ENCODE results near the gene IL32.
A peak's percentile ranks its signal among the peaks of the same experiment; 100 is the strongest.
"Not testable (repeated sequence)": the region's sequence is repeated elsewhere in the genome, so short reads cannot be mapped to it uniquely, and the experiment has no call there.

Gene IL32

DNA sequence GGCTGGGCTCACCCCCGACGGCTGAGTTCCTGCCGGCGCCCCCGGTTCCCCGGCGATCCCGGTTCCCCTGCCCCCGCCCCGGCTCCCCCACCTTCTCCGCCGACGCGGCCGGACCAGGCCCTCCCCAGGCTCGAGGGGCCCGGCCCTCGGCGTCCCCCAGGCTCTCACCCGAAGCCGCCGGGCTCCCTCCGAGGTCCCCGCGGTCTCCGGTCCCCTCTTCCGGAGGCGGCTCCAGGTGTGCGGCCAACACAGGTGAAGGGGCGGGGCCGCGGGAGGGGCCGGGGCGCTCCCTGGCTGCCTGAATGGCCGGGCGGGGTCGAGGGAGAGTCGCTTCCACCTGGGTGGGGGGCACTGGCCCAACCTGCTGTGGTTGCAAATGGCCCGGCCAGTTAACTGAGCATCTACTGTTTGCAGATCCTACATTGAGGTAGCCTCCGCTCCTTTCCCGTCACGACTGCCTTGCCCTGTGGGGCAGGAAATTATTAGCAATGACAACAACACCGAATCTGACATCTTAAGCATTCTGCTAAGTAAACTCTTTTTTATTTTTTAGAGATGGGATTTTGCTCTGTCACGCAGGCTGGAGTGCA is 28.6 kb upstream of the IL32 start, which contains the start of gene BICDL2:
BICDL2 (minus strand) TSS at position 219 of the 590 bp plus-strand sequence. CDS start 1,448 bp downstream, outside the sequence.
- Mint-ChIP-seq H3K9me3 (no peaks in the 10 kb centered on the region), H3K4me1 (peaks cover 8% of the 10 kb centered on the region), H3K4me3 (no peak within 1 kb of the TSS), H3K27me3 (peaks cover 77% of the 10 kb centered on the region), H3K27ac (no peak within 1 kb of the TSS), H3K36me3 (ENCODE audit: low read depth) (no peaks in the 10 kb centered on the region)
- ATAC-seq: no peak
- no peak for DNase-seq

DNA sequence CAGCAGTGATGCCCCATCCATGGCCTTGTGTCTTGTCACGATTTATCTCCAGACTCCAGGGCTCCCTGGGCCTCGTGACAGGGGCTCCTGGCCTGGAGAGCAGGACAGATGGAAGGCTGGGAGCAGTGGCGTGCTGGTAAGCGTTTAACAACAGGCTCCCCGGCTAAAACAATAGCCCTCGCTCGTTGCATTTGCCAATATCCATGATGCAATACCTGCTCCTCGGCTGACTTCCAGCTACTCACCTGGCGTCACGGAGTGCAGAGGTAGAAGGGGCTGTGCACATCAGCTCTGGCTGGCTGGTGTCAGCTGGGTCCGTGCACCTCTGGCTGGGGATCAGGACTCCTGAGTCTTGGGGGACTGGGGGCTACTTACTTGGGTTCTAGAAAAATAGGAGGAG is 27.2 kb upstream of the IL32 start:
- Mint-ChIP-seq H3K36me3 (ENCODE audit: low read depth) (no peaks in the 10 kb centered on the region), H3K4me3 (no peak overlapping the region), H3K4me1 (peaks cover 4% of the 10 kb centered on the region), H3K27me3 (peaks cover 72% of the 10 kb centered on the region), H3K9me3 (no peaks in the 10 kb centered on the region), H3K27ac (no peak overlapping the region)
- DNase-seq (no peak), ATAC-seq (no peak)

DNA sequence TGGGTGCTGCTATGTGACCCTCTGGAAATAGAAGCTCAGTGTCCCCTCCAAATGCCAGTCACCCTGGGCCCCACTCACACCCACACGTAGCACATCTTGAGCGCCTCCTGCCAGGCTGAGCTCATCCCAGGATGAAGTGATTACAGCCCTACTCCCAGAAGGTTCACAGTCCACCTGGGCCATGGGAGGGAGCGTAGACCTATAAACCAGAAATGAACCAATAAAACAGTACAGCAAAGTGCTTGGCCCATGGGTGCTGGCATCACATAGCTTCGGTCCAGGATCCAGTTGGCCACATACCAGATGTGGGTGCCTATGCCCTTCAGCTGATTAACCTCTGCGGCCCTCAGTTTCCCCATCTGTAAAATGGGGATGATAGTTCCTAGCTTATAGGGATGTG is 26.5 kb upstream of the IL32 start:
- Mint-ChIP-seq H3K9me3 (no peaks in the 10 kb centered on the region), H3K36me3 (ENCODE audit: low read depth) (no peaks in the 10 kb centered on the region), H3K27ac (no peak overlapping the region), H3K4me3 (no peak overlapping the region), H3K27me3 (peaks cover 72% of the 10 kb centered on the region), H3K4me1 (peaks cover 4% of the 10 kb centered on the region)
- ATAC-seq (no peak), DNase-seq (no peak)

DNA sequence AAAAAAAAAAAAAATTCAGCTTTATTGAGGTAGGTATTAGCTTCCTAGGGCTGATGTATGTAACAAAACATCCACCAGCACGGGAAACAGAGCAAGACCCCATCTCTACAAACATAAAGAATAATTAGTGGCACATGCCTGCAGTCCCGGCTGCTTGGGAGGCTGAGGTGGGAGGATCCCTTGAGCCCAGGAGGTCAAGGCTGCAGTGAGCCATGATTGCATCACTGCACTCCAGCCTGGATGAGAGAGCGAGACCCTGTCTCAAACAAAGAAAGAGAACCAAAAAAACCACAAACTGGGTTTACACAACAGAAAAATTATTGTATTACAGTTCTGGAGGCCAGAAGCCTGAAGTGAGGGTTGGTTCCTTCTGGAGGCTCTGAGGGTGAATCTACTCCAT is 23.1 kb upstream of the IL32 start:
- no peaks in the 10 kb centered on the region for H3K9me3 Mint-ChIP-seq
- no peaks in the 10 kb centered on the region for H3K36me3 Mint-ChIP-seq (ENCODE audit: low read depth)

DNA sequence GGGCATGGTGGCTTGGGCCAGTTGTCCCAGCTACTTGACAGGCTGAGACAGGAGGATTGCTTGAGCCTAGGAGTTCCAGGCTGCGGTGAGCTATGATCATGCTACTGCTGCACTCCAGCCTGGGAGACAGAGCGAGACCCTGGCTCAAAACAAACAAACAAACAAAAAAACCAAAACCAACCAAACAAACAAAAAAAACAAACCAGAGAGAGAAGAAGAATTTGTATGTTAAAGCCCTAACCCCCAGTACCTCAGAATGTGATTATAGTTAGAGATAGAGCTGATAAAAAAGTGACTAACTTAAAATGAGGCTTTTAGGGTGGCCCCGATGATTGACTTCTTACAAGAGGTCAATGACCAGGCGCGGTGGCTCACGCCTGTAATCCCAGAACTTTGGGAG is 20.7 kb upstream of the IL32 start:
- H3K27ac Mint-ChIP-seq: no peak overlapping the region
- H3K4me1 Mint-ChIP-seq: peaks cover 13% of the 10 kb centered on the region
- no peak for ATAC-seq
- peaks cover 63% of the 10 kb centered on the region for H3K27me3 Mint-ChIP-seq
- H3K9me3 Mint-ChIP-seq: no peaks in the 10 kb centered on the region
- H3K36me3 Mint-ChIP-seq (ENCODE audit: low read depth): no peaks in the 10 kb centered on the region
- no peak for DNase-seq
- H3K4me3 Mint-ChIP-seq: peak overlapping the region; percentile 36

More for the DNA sequence above, 23.1 kb upstream of the IL32 start:
- Mint-ChIP-seq H3K4me3 (no peak overlapping the region), H3K27me3 (peaks cover 72% of the 10 kb centered on the region), H3K27ac (no peak overlapping the region), H3K4me1 (peaks cover 8% of the 10 kb centered on the region)
- ATAC-seq (no peak), DNase-seq (no peak)

DNA sequence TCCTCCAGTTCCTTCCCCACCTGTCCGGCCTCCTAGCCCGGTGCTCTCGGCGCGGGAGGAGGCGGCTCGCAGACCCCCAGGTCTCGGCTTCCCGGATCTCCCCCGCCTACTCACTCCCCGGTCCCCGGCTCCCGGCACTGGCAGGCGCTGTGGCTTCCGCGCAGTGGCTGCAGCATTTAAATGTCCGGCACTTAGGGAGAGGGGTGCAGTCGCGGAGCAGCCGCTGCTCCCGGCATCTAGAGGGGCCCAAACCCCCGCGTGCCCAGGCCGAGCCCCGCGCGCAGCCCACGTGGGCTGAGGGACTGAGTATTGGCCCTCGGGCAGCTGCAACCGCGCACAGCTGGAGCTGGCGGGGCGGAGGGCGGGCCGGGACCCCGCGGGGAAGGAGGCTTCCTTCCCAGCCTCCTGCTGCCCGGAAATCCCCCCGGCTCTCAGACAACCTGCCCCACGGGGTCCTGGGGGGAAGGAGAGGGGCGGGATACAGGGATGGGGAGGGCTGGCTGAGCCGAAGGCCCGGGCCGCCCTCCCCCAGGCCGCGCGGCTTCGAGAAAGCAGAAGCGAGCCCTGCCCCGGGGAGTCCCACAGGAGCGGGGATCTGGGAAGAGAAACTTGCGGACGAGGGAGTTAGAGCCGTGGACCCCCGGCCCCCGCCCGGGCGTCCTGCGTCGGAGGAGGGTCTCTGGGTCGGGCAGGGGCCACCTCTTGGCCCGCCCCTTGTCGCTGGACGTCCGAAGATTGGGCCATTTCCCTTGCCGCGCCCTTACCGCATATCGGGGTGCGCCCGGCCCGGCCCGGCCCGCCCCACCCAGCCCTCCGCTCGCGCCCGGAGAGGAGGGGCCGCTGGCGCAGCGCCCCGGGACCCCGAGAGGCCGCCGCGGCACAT is 19.4 kb upstream of the IL32 start, which contains the start of gene MMP25:
MMP25 (plus strand) TSS at position 804 of the 883 bp plus-strand sequence. CDS start 357 bp downstream, outside the sequence.
- peaks cover 56% of the 10 kb centered on the region for H3K27me3 Mint-ChIP-seq
- H3K9me3 Mint-ChIP-seq: no peaks in the 10 kb centered on the region
- no peak for ATAC-seq
- peak within 1 kb of the TSS; percentile 65 for H3K4me3 Mint-ChIP-seq
- DNase-seq: no peak
- peaks cover 13% of the 10 kb centered on the region for H3K4me1 Mint-ChIP-seq
- H3K27ac Mint-ChIP-seq: no peak within 1 kb of the TSS
- no peaks in the 10 kb centered on the region for H3K36me3 Mint-ChIP-seq (ENCODE audit: low read depth)

DNA sequence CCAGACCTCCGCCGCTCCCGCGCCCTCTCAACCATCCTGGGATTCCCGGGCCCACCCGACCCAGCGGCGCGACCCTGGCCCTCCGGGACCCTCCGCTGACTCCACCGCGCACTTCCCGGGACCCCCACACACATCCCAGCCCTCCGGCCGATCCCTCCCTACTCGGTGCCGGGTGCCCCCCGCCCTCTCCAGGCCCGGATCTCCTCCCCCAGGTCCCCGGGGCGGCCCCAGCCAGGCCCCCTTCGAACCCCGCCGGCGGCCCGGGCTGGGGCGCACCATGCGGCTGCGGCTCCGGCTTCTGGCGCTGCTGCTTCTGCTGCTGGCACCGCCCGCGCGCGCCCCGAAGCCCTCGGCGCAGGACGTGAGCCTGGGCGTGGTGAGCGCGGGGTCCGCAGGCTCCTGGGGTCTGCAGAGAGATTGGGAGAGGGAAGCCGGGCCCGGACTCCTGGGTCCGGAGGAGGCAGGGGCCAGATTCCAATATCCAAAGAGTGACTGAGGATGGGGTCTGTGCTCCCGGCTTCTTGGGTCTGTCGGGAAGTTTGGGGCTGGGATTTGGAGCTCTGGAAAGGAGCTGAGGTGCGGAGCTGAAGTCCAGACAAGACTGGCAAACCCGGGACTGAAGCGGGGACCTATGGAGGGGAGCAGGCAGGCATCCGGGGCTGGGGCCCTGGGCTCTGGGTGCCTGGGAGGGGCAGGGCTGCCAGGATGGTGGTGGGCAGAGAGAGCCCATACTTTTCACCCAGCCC is 18.6 kb upstream of the IL32 start:
- no peaks in the 10 kb centered on the region for H3K9me3 Mint-ChIP-seq
- ATAC-seq (no peak), DNase-seq (no peak)

DNA sequence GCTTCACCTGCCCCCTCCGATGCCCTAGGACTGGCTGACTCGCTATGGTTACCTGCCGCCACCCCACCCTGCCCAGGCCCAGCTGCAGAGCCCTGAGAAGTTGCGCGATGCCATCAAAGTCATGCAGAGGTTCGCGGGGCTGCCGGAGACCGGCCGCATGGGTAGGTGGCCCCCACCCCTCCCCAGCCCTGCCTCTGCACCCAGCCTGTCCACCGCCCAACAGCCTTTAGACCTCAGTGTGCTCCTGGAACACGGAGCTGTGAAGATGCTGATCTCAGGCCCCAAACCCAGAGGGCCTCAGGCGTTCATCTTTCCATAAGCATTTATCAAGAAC is 18.1 kb upstream of the IL32 start:
- Mint-ChIP-seq H3K27me3 (peaks cover 48% of the 10 kb centered on the region), H3K36me3 (ENCODE audit: low read depth) (no peaks in the 10 kb centered on the region), H3K4me3 (peak overlapping the region; percentile 40), H3K9me3 (no peaks in the 10 kb centered on the region), H3K27ac (no peak overlapping the region), H3K4me1 (peaks cover 16% of the 10 kb centered on the region)
- DNase-seq: no peak
- no peak for ATAC-seq

More for the DNA sequence above, 18.6 kb upstream of the IL32 start:
- H3K4me3 Mint-ChIP-seq: peak overlapping the region; percentile 48
- H3K4me1 Mint-ChIP-seq: peaks cover 16% of the 10 kb centered on the region
- H3K27me3 Mint-ChIP-seq: peaks cover 51% of the 10 kb centered on the region
- no peak overlapping the region for H3K27ac Mint-ChIP-seq
- no peaks in the 10 kb centered on the region for H3K36me3 Mint-ChIP-seq (ENCODE audit: low read depth)

DNA sequence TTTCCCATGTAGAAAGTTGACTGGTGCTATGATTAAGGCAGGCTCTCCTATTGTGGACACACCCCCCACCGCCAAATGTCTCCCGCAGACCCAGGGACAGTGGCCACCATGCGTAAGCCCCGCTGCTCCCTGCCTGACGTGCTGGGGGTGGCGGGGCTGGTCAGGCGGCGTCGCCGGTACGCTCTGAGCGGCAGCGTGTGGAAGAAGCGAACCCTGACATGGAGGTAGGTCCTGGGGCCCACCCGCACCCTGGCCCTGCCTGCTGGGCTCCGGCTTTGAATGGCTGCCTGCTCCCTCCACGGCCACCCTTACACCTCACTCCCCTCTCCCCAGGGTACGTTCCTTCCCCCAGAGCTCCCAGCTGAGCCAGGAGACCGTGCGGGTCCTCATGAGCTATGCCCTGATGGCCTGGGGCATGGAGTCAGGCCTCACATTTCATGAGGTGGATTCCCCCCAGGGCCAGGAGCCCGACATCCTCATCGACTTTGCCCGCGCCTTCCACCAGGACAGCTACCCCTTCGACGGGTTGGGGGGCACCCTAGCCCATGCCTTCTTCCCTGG is 15.4 kb upstream of the IL32 start:
- no peak for ATAC-seq
- Mint-ChIP-seq H3K27me3 (peaks cover 25% of the 10 kb centered on the region), H3K9me3 (no peaks in the 10 kb centered on the region), H3K36me3 (ENCODE audit: low read depth) (peaks cover 3% of the 10 kb centered on the region), H3K4me1 (peaks cover 19% of the 10 kb centered on the region), H3K27ac (no peak overlapping the region), H3K4me3 (no peak overlapping the region)
- DNase-seq: no peak

DNA sequence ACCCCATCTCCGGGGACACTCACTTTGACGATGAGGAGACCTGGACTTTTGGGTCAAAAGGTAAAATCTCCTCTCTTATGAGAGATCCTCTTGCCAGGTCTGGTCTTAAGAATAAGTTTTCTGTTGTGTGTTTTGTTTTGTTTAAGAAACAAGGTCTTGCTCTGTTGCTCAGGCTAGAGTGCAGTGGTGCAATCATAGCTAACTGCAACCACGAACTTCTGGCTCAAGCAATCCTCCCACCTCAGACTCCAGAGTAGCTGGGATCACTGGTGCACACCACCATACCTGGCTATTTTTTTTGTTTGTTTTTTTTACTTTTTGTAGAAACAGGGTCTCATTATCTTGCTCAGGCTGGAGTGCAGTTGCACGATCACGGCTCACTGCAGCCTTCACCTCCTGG is 15.0 kb upstream of the IL32 start:
- DNase-seq: no peak
- H3K27me3 Mint-ChIP-seq: peaks cover 20% of the 10 kb centered on the region
- H3K4me1 Mint-ChIP-seq: peaks cover 20% of the 10 kb centered on the region
- no peak overlapping the region for H3K4me3 Mint-ChIP-seq
- ATAC-seq: no peak
- H3K9me3 Mint-ChIP-seq: no peaks in the 10 kb centered on the region
- H3K36me3 Mint-ChIP-seq (ENCODE audit: low read depth): peaks cover 5% of the 10 kb centered on the region
- no peak overlapping the region for H3K27ac Mint-ChIP-seq

DNA sequence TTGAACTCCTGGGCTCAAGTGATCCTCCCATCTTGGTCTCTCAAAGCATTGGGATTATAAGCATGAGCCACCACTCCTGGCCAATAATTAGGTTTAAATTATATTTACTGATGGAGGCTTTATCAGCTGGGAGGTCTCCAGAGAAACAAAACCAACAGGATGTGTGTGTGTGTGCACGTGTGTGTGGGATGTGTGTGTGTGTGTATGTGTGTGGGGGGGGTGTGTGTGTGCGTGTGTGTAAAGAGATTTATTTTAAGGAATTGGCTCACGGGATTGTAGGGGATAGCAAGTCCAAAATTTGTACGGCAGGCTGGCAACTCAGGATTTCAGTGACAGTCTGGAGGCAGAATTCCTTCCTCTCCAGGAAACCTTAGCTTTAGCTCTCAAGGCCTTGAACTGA is 14.4 kb upstream of the IL32 start:
- peaks cover 23% of the 10 kb centered on the region for H3K4me1 Mint-ChIP-seq
- H3K4me3 Mint-ChIP-seq: no peak overlapping the region
- H3K27ac Mint-ChIP-seq: no peak overlapping the region
- ATAC-seq (no peak), DNase-seq (no peak)
- H3K9me3 Mint-ChIP-seq: no peaks in the 10 kb centered on the region
- H3K27me3 Mint-ChIP-seq: peaks cover 17% of the 10 kb centered on the region
- peaks cover 5% of the 10 kb centered on the region for H3K36me3 Mint-ChIP-seq (ENCODE audit: low read depth)

DNA sequence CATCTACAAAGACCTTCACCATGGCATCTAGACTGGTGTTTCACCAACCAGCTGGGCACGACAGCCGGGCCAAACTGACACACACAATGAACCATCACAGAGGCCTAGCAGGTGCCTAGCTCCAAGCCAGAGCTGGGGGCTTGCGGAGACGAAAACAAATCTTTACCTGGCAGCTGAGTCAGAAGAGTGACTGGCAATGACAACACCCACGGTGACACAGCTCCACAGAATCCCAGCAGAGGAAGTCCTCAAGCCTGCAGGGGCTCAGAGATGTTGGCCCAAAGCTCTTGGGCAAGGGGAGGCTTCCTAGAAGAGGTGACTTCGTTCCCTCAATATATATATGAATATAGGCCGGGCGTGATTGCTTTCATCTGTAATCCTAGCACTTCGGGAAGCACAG is 13.9 kb upstream of the IL32 start:
- Mint-ChIP-seq H3K4me3 (no peak overlapping the region), H3K4me1 (peaks cover 26% of the 10 kb centered on the region), H3K36me3 (ENCODE audit: low read depth) (peaks cover 5% of the 10 kb centered on the region), H3K27ac (no peak overlapping the region), H3K27me3 (peaks cover 17% of the 10 kb centered on the region), H3K9me3 (no peaks in the 10 kb centered on the region)
- DNase-seq: no peak
- ATAC-seq: no peak

DNA sequence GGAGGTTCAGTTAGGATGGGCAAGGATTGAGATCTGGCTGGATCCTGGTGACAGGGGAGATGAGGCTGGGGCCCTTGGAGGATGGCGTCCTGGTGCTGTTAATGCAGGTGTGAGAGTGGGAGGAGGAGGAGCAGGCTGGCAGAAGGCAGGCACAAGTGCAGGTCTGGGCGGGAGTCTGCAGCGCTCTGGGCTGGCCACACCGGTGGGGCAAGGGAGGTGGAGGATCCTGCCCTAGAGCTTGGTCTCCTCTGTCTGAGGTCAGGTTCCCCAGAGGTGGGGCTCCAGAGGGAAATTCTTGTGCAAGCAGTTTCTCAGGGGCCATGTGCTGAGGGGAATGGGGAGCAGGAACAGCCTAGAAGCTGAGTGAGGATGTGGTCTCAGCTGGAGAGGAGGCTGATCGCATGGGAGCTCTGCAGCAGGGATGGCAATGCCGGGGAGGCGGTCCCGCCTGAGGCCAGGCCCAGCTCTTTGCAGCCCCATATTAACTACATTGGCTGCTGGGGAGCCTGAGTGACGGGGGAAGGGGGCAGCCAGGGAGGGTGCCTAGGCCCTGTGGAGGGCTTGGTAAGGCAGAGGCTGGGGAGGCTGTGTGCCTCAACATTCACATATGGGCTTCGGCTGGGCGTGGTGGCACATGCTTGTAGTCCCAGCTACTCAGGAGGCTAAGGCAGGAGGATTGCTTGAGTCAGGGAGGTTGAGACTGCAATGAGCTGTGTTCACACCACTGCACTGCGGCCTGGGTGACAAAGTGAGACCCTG is 12.7 kb upstream of the IL32 start:
- H3K4me3 Mint-ChIP-seq; H3K27me3 Mint-ChIP-seq; H3K9me3 Mint-ChIP-seq; H3K27ac Mint-ChIP-seq; DNase-seq; H3K36me3 Mint-ChIP-seq (ENCODE audit: low read depth): not testable (repeated sequence)
- H3K4me1 Mint-ChIP-seq: peaks cover 38% of the 10 kb centered on the region
- peak; percentile 60 for ATAC-seq

DNA sequence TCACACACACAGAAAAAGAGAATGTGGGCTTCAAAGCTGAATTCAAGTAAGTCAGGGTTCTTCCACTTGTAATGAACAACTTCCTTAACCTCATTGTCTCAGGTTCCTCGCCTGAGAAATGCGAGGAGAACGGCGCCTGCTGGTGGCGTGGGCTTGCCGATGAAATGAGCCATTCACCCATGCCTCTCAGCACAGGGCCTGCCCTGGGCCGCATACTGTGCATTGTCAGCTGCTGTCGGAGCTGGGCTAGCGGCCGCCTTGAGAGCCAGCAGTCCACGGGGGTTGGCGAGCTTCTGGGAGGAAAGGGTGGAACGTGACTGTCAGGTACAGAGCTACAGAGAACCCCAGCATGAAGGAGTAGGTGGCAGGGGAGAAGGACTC is 12.1 kb upstream of the IL32 start:
- H3K27me3 Mint-ChIP-seq; H3K27ac Mint-ChIP-seq; H3K9me3 Mint-ChIP-seq; DNase-seq; H3K4me3 Mint-ChIP-seq; H3K36me3 Mint-ChIP-seq (ENCODE audit: low read depth): not testable (repeated sequence)
- ATAC-seq: peak; percentile 55
- peaks cover 37% of the 10 kb centered on the region for H3K4me1 Mint-ChIP-seq
